SH-SY5Y (cell line): ENCODE results near the gene GALNT6.

ENCODE experiments used
- GATA2 ChIP-seq: IDR thresholded peaks from 2 replicates; pipeline ENCODE4 v1.6.1; 2011; ENCODE audit warnings: mild to moderate bottlenecking, low read depth, low read length
- GATA3 ChIP-seq: IDR thresholded peaks from 2 replicates; pipeline ENCODE4 v1.6.1; 2011; ENCODE audit warnings: low read depth, mild to moderate bottlenecking, low read length, moderate library complexity

GRCh38 chr12:51365276-51365675, 25.9 kb downstream of the GALNT6 start:
- no peak for TF ChIP-seq GATA2
- TF ChIP-seq GATA3: no peak
